Keratinocyte (primary cell): ENCODE results near the gene SLC19A1. TPM values are rescaled to one million over a fixed set of nuclear protein-coding genes. Genes with fewer than 3 reads are reported as not detected.

Experiments
- DNase-seq: peaks from one replicate; pipeline ENCODE4 v3.0.0-alpha.2; 2011; ENCODE audit warnings: low read depth, missing footprints, low spot score
- FAIRE-seq: peaks from 2 replicates; lab custom pipeline; 2011; peaks lifted over from hg19 to GRCh38; lab: Jason Lieb, UNC
- H2AFZ ChIP-seq: 2 replicates; pipeline ENCODE4 v1.6.0; 2012; ENCODE audit warnings: low read length, control low read depth, inconsistent platforms; ENCODE audit not compliant: control insufficient read depth
- H3K27ac ChIP-seq: 2 replicates; pipeline ENCODE4 v1.5.1; 2011; ENCODE audit warnings: low read length; ENCODE audit not compliant: control insufficient read depth, insufficient read depth
- H3K27me3 ChIP-seq: 3 replicates; pipeline ENCODE4 v1.6.0; 2011; ENCODE audit warnings: low read length; ENCODE audit not compliant: control insufficient read depth, insufficient read depth; ENCODE audit errors: extremely low read depth
- H3K36me3 ChIP-seq, 2 experiments: 2 replicates in 1 of 2; 3 replicates in 1 of 2; pipeline ENCODE4 v1.5.1; 2011; ENCODE audit warnings: low read length in 2 of 2, mild to moderate bottlenecking in 1 of 2; ENCODE audit not compliant: control insufficient read depth in 2 of 2, insufficient read depth in 2 of 2; ENCODE audit errors: extremely low read depth in 1 of 2
- H3K4me1 ChIP-seq: 3 replicates; pipeline ENCODE4 v1.5.1; 2011; ENCODE audit warnings: low read length; ENCODE audit not compliant: control insufficient read depth, insufficient read depth; ENCODE audit errors: extremely low read depth
- H3K4me2 ChIP-seq: 3 replicates; pipeline ENCODE4 v1.6.0; 2011; ENCODE audit warnings: low read depth, low read length; ENCODE audit not compliant: control insufficient read depth, insufficient read depth; ENCODE audit errors: extremely low read depth
- H3K4me3 ChIP-seq, 3 experiments: fragments of 200-600 bp in 1 of 3; sonication (generic) in 1 of 3; 2 replicates in 2 of 3; 3 replicates in 1 of 3; pipeline ENCODE4 v1.5.1; 2011 to 2016; ENCODE audit warnings: low read length in 3 of 3, mild to moderate bottlenecking in 3 of 3, control low read depth in 2 of 3, inconsistent platforms in 1 of 3, low read depth in 1 of 3, mixed read lengths in 1 of 3, mixed run types in 1 of 3, moderate library complexity in 1 of 3; ENCODE audit not compliant: control insufficient read depth in 2 of 3, insufficient read depth in 2 of 3; ENCODE audit errors: extremely low read depth in 1 of 3
- H3K79me2 ChIP-seq: 2 replicates; pipeline ENCODE4 v1.6.0; 2012; ENCODE audit warnings: low read length; ENCODE audit not compliant: control insufficient read depth, insufficient read depth
- H3K9ac ChIP-seq: 3 replicates; pipeline ENCODE4 v1.6.0; 2011; ENCODE audit warnings: low read length; ENCODE audit not compliant: control insufficient read depth, insufficient read depth; ENCODE audit errors: extremely low read depth
- H3K9me1 ChIP-seq: 3 replicates; pipeline ENCODE4 v1.6.0; 2011; ENCODE audit warnings: low read length; ENCODE audit not compliant: control insufficient read depth, insufficient read depth; ENCODE audit errors: extremely low read depth
- H3K9me3 ChIP-seq: 2 replicates; pipeline ENCODE4 v1.5.1; 2012; ENCODE audit warnings: low read depth, low read length; ENCODE audit not compliant: control insufficient read depth
- H4K20me1 ChIP-seq: 3 replicates; pipeline ENCODE4 v1.6.0; 2011; ENCODE audit warnings: low read length; ENCODE audit not compliant: control insufficient read depth, insufficient read depth; ENCODE audit errors: extremely low read depth
- CTCF ChIP-seq, 3 experiments: IDR thresholded peaks in 1 of 3; conservative IDR thresholded peaks in 1 of 3; optimal IDR thresholded peaks in 1 of 3; 2 replicates in 2 of 3; 3 replicates in 1 of 3; pipeline versions ENCODE3 to v1.5.1; 2011; ENCODE audit warnings: low read length in 3 of 3, mild to moderate bottlenecking in 3 of 3, moderate library complexity in 2 of 3, control low read depth in 1 of 3, inconsistent platforms in 1 of 3; ENCODE audit not compliant: insufficient read depth in 2 of 3; ENCODE audit errors: extremely low read depth in 1 of 3
- EZH2 ChIP-seq: IDR thresholded peaks from one replicate; pipeline ENCODE4 v1.6.1; 2012; ENCODE audit warnings: inconsistent platforms, mild to moderate bottlenecking, low read length, moderate library complexity
- dilution Hi-C: fragments of 300-500 bp; cut with MboI; formaldehyde crosslinking; loops from one replicate; pipeline ENCODE4 v1.7.0; 2020; ENCODE audit warnings: low sequenced_read_pairs; ENCODE audit not compliant: extremely low pct_ligation_motif_present
- polyA plus RNA-seq, 5 experiments: library from polyadenylated mRNA; depleted of rRNA in 3 of 5; stranded (reverse) in 3 of 5; stranded (forward) in 1 of 5; unstranded in 1 of 5; fragments of >200 nt; gene quantifications; 1 replicate in 1 of 5; 2 replicates in 3 of 5; 3 replicates in 1 of 5; pipeline versions ENCODE4 v1.2.1 to v1.2.3, GENCODE V29; 2011 to 2012; ENCODE audit warnings: missing spikeins in 2 of 5, low read depth in 1 of 5, low replicate concordance in 1 of 5

Gene SLC19A1
- polyA plus RNA-seq, 1 donor (not counting 4 experiments of a cell fraction or from before 2014, with no cell fraction given): 3.8 TPM

GRCh38 chr21:45488931-45489721 is 53.1 kb downstream of the SLC19A1 start:
- H3K4me2 ChIP-seq: no peak overlapping the region
- TF ChIP-seq CTCF (optimal IDR thresholded peaks at IDR 0.05 in 1 of 3, IDR thresholded peaks at IDR 0.05 in 1 of 3, conservative IDR thresholded peaks at IDR 0.05 in 1 of 3; ENCODE audit: extremely low read depth in 1 of 3, insufficient read depth in 2 of 3, low read length in 3 of 3) (no peak), EZH2 (no peak)
- DNase-seq (no peak), FAIRE-seq (no peak)
- H3K36me3 ChIP-seq: peaks cover 4% of the 10 kb centered on the region in 2 experiments
- no peak overlapping the region for H3K4me3 ChIP-seq
- no peaks in the 10 kb centered on the region for H4K20me1 ChIP-seq
- H3K9me3 ChIP-seq: no peaks in the 10 kb centered on the region
- H3K4me1 ChIP-seq: no peaks in the 10 kb centered on the region
- dilution Hi-C loops: no loop called here
- H3K9ac ChIP-seq: no peak overlapping the region
- H3K9me1 ChIP-seq: no peaks in the 10 kb centered on the region
- no peak overlapping the region for H2AFZ ChIP-seq
- H3K79me2 ChIP-seq: no peaks in the 10 kb centered on the region
- no peaks in the 10 kb centered on the region for H3K27me3 ChIP-seq
- H3K27ac ChIP-seq: no peak overlapping the region

GRCh38 chr21:45487891-45488600 is 54.2 kb downstream of the SLC19A1 start:
- Histone ChIP-seq H3K4me1 (no peaks in the 10 kb centered on the region), H2AFZ (no peak overlapping the region), H3K36me3 (peaks cover 6% of the 10 kb centered on the region in 2 experiments), H3K4me2 (no peak overlapping the region), H4K20me1 (no peaks in the 10 kb centered on the region), H3K4me3 (no peak overlapping the region), H3K9ac (no peak overlapping the region), H3K79me2 (no peaks in the 10 kb centered on the region), H3K27ac (no peak overlapping the region), H3K27me3 (no peaks in the 10 kb centered on the region), H3K9me1 (no peaks in the 10 kb centered on the region), H3K9me3 (no peaks in the 10 kb centered on the region)
- dilution Hi-C loops: no loop called here
- no peak for TF ChIP-seq CTCF (optimal IDR thresholded peaks at IDR 0.05 in 1 of 3, IDR thresholded peaks at IDR 0.05 in 1 of 3, conservative IDR thresholded peaks at IDR 0.05 in 1 of 3; ENCODE audit: extremely low read depth in 1 of 3, insufficient read depth in 2 of 3, low read length in 3 of 3)
- no peak for TF ChIP-seq EZH2
- DNase-seq (no peak), FAIRE-seq (no peak)
